Astrocyte of the cerebellum (primary cell): ENCODE data around the gene MBD3L1.

Experiments
- DNase-seq: peaks from one replicate; pipeline ENCODE4 v3.0.0-alpha.2; 2011; ENCODE audit warnings: low read depth
- H3K4me3 ChIP-seq: 2 replicates; pipeline ENCODE4 v1.5.1; 2011; ENCODE audit warnings: mild to moderate bottlenecking, low read depth, low read length, moderate library complexity
- in situ Hi-C: cut with HindIII; loops from 2 replicates; pipeline ENCODE4 v1.10.0; 2017; ENCODE audit warnings: low sequenced_read_pairs
- TF ChIP-seq, protein P1 (sequence below): IDR thresholded peaks from 2 replicates; pipeline ENCODE4 v1.5.1; 2012; ENCODE audit warnings: low read length, low read depth, moderate library complexity, mild to moderate bottlenecking; ENCODE audit errors: missing control alignments

Gene MBD3L1

DNA sequence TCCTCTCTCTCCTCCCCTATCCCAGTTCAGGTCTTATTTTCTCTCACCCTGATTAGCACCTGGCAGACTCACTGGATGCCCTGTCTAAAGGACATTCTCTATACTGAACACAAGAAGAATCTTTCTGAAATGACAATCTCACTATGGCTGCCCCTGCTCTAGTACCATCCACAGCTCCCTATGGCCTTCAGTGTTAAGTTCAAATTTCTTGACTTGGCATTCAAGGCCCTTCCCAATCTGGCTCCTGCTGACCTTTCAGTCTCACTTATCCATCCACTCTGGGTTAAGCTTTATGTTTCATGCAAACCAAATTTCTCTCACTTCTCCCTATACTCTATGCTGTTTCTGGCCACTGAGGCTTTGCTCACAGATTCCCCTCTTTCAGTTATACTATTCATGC, 34.2 kb downstream of the MBD3L1 start:
- no peak overlapping the region for H3K4me3 ChIP-seq
- in situ Hi-C loops: loop anchor here (25.0 kb wide), 2 partner anchors 179 to 246 kb away; partner anchors contain the start of genes ACTL9, OR7G1 and OR7G2
- no peak for DNase-seq
- TF ChIP-seq, protein P1, sequence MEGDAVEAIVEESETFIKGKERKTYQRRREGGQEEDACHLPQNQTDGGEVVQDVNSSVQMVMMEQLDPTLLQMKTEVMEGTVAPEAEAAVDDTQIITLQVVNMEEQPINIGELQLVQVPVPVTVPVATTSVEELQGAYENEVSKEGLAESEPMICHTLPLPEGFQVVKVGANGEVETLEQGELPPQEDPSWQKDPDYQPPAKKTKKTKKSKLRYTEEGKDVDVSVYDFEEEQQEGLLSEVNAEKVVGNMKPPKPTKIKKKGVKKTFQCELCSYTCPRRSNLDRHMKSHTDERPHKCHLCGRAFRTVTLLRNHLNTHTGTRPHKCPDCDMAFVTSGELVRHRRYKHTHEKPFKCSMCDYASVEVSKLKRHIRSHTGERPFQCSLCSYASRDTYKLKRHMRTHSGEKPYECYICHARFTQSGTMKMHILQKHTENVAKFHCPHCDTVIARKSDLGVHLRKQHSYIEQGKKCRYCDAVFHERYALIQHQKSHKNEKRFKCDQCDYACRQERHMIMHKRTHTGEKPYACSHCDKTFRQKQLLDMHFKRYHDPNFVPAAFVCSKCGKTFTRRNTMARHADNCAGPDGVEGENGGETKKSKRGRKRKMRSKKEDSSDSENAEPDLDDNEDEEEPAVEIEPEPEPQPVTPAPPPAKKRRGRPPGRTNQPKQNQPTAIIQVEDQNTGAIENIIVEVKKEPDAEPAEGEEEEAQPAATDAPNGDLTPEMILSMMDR: no peak

DNA sequence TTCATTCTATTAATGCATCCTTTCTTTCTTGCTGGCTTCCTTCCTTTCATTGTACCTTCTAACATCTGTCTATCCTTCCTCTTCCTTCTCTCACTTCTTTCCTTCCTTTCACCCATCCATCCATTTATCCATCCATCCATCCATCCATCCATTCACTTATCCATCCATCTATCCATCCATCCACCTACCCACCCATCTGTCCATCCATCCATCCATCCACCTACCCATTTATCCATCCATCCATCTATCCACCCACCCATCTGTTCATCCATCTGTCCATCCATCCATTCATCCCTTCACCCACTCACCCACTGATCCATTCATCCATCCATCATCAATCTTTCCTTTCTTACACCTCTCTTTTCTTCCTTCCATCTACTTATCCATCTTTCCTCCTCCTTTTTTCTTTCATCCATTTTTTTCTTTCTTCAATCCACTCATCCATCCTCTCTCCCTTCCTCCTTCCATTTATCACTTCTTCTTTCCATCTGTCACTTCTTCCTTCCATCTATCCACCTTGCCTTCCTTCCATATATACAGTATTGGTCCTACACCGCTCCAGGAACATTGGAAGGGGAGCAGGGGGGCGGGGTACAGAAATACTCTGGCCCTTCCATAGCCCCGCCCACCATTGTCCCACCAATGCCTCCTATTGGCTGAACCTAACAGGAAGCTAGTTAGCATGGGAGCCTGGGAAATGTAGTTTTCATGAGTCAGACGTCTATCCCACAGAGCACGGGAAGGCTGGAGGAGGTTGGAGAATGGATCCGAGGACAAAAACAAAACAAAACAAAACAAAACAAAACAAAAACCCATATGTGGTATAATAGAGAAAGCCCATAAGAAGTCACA, 45.9 kb downstream of the MBD3L1 start:
- TF ChIP-seq, protein P1: no peak
- in situ Hi-C loops: no loop called here
- no peak overlapping the region for H3K4me3 ChIP-seq
- DNase-seq: no peak

DNA sequence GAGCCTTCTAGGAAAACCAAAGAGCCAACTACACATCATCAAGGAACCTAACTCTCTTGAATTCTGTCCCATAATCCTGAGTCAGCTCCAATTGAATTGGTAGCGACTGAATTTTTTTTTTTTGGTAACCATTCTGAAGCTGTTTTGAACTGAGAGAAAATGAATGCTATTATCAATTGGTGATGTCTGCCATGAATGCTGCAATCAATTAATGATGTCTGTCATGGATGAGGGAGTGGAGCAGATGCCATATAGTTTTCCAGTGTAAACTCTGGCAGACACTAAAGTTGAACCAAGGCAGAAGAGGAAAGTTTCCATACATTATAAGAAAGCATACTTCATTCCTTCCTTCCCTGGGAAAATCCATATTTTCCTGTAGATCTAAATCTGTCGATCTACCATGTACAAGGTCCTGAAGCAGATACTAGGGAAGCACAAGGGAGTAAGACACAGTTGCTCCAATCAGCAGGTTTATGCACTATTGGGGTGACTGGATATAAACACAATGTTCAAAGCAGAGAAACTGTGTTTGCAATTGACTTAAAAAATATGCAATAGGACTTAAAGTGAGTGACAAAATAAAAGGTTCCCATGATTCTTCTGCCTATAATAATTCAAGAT, 48.8 kb downstream of the MBD3L1 start:
- no peak overlapping the region for H3K4me3 ChIP-seq
- TF ChIP-seq, protein P1: no peak
- in situ Hi-C loops: no loop called here
- no peak for DNase-seq

DNA sequence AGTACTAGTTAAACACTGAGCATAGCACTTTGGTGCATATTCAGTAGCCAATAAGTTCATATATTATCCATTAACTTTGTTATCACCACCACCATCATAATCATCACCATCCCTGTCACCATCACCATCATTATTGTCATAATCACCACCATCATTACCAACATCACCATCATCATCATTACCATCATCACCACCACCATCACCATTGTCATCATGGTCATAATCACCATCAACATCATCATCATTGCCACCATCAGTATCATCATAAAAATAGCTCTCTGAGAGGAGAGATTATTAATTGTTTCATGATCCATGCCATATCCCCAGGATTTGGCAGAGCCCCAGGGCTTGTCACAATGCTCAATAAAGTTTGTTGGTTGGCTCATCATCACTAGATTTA, 49.3 kb downstream of the MBD3L1 start:
- no peak for DNase-seq
- no peak overlapping the region for H3K4me3 ChIP-seq
- in situ Hi-C loops: no loop called here
- TF ChIP-seq, protein P1: no peak

DNA sequence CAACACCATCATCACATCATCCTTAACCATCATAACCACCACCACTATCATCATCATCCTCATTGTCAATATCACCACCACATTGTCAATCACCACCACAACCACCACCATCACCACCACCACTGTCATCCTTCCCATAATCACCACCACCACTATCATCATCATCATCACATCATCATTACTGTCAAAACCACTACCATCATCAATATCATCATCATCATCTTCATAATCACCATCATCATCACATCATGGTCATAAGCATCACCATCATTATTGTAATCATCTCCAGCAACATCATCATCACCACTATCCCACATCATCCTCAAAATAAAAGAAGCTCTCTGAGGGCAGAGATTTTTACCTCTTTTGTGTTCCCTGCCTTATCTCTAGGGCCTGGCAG, 52.2 kb downstream of the MBD3L1 start:
- TF ChIP-seq, protein P1: no peak
- no peak for DNase-seq
- in situ Hi-C loops: no loop called here
- H3K4me3 ChIP-seq: no peak overlapping the region

DNA sequence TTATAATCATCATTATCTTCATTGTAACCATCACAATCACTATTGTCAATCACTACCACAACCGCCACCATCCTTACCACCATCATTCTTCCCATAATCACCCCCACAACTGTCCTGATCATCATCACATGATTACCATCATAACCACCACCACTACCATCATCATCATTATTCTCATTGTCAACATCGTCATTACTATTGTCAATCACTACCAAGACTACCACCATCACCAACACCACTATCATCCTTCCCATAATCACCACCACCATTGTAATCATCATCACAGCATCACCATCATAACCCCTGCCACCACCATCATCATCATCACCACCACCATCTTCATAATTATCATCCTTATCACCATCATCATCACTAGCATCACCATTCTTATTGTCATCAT, 55.2 kb downstream of the MBD3L1 start:
- no peak overlapping the region for H3K4me3 ChIP-seq
- in situ Hi-C loops: no loop called here
- no peak for DNase-seq
- TF ChIP-seq, protein P1: no peak
